Stimulated activated CD4-positive, alpha-beta T cell treated with anti-CD3 and anti-CD28 coated beads, Interleukin-12 subunit alpha, Interleukin-12 subunit beta, amount 100 ng/mL, for 4 hours (primary cell): ENCODE results near the gene SUPT3H.
"Not testable (repeated sequence)": the region's sequence is repeated elsewhere in the genome, so short reads cannot be mapped to it uniquely, and the experiment has no call there.

Experiments used
- DNase-seq: peaks from one replicate; pipeline ENCODE4 v3.0.0-alpha.2; 2020

Gene SUPT3H

GRCh38 chr6:44867571-44868334 lies 510.0 kb downstream of the SUPT3H start:
- DNase-seq, result no peak

- not testable (repeated sequence) for DNase-seq
Measured at GRCh38 chr6:44865184-44865583, 512.5 kb downstream of the SUPT3H start.

GRCh38 chr6:44859901-44860410 lies 517.8 kb downstream of the SUPT3H start:
- no peak for DNase-seq

GRCh38 chr6:44858998-44859397 lies 518.7 kb downstream of the SUPT3H start:
- no peak for DNase-seq

- no peak for DNase-seq
Measured at GRCh38 chr6:44856479-44856878, 521.3 kb downstream of the SUPT3H start.

GRCh38 chr6:44855562-44856411 lies 521.9 kb downstream of the SUPT3H start:
- no peak for DNase-seq

GRCh38 chr6:44854712-44855443 lies 522.9 kb downstream of the SUPT3H start:
- no peak for DNase-seq

- no peak for DNase-seq
Measured at GRCh38 chr6:44851176-44851575, 526.6 kb downstream of the SUPT3H start.

- no peak for DNase-seq
Measured at GRCh38 chr6:44850312-44850711, 527.4 kb downstream of the SUPT3H start.

GRCh38 chr6:44849806-44850205 lies 527.9 kb downstream of the SUPT3H start:
- DNase-seq, result no peak

- DNase-seq, result no peak
Measured at GRCh38 chr6:44843734-44844133, 534.0 kb downstream of the SUPT3H start.

GRCh38 chr6:44842616-44843015 lies 535.1 kb downstream of the SUPT3H start:
- no peak for DNase-seq

- DNase-seq, result no peak
Measured at GRCh38 chr6:44841829-44842228, 535.9 kb downstream of the SUPT3H start.

- DNase-seq, result no peak
Measured at GRCh38 chr6:44837741-44838140, 540.0 kb downstream of the SUPT3H start.

GRCh38 chr6:44837255-44837654 lies 540.5 kb downstream of the SUPT3H start:
- no peak for DNase-seq

- DNase-seq, result no peak
Measured at GRCh38 chr6:44833248-44833647, 544.5 kb downstream of the SUPT3H start.

- DNase-seq, result no peak
Measured at GRCh38 chr6:44831002-44831610, 546.6 kb downstream of the SUPT3H start.

- no peak for DNase-seq
Measured at GRCh38 chr6:44829836-44830235, 547.9 kb downstream of the SUPT3H start.

GRCh38 chr6:44828780-44829179 lies 549.0 kb downstream of the SUPT3H start:
- DNase-seq, result no peak

GRCh38 chr6:44826025-44826676 lies 551.6 kb downstream of the SUPT3H start:
- DNase-seq, result no peak

GRCh38 chr6:44825273-44825672 lies 552.5 kb downstream of the SUPT3H start:
- no peak for DNase-seq

- no peak for DNase-seq
Measured at GRCh38 chr6:44824567-44824966, 553.2 kb downstream of the SUPT3H start.
